Measurements from ENCODE around the gene CCDC121.
"Not testable (repeated sequence)": the region's sequence is repeated elsewhere in the genome, so short reads cannot be mapped to it uniquely, and the experiment has no call there.

GRCh38 chr2:27626921-27627320, 1.9 kb downstream of the CCDC121 start:
- TF ChIP-seq CTCF (tag by site-specific recombination; IDR thresholded peaks at IDR 0.05); ZNF776 (tag by site-specific recombination; IDR thresholded peaks at IDR 0.05; ENCODE audit: borderline replicate concordance); ZBTB1 (tag by site-specific recombination; IDR thresholded peaks at IDR 0.05); ZNF549 (tag by site-specific recombination; IDR thresholded peaks at IDR 0.05); ZEB2 (tag by site-specific recombination; IDR thresholded peaks at IDR 0.05); REPIN1 (tag by site-specific recombination; IDR thresholded peaks at IDR 0.05; ENCODE audit: low read depth); ZNF544 (tag by site-specific recombination; IDR thresholded peaks at IDR 0.05); ZNF423 (tag by site-specific recombination; IDR thresholded peaks at IDR 0.05); GLI4 (tag by site-specific recombination; IDR thresholded peaks at IDR 0.05); SP3 (tag by site-specific recombination; IDR thresholded peaks at IDR 0.05); ZNF626 (tag by site-specific recombination; IDR thresholded peaks at IDR 0.05); ZNF639 (tag by site-specific recombination; IDR thresholded peaks at IDR 0.05); YY1 (tag by site-specific recombination; IDR thresholded peaks at IDR 0.05); ZFP41 (tag by site-specific recombination; IDR thresholded peaks at IDR 0.05; ENCODE audit: borderline replicate concordance): not testable (repeated sequence)
